B cell (primary cell): ENCODE results near the gene OR10H2. TPM values are rescaled to one million over a fixed set of nuclear protein-coding genes. Genes with fewer than 3 reads are reported as not detected.
"Not testable (repeated sequence)": the region's sequence is repeated elsewhere in the genome, so short reads cannot be mapped to it uniquely, and the experiment has no call there.

ENCODE experiments used
- ATAC-seq: fragments of 200-7000 bp; cut with Tn5 transposase; one replicate; pipeline ENCODE4 v1.10.0; 2021; ENCODE audit warnings: low read depth, mild to moderate bottlenecking, moderate number of reproducible peaks, moderate library complexity
- CTCF ChIA-PET: fragments of 350-600 bp; sonication (Branson Sonifier 250); formaldehyde crosslinking; loops from one replicate; lab custom pipeline; 2021; ENCODE audit warnings: antibody characterized with exemption, inconsistent platforms; lab: Charles Lee
- POLR2A ChIA-PET: fragments of 350-600 bp; sonication (Branson Sonifier 250); formaldehyde crosslinking; loops from one replicate; lab custom pipeline; 2021; ENCODE audit warnings: antibody characterized with exemption; lab: Charles Lee
- DNase-seq: peaks from one replicate; pipeline ENCODE4 v3.0.0; 2013
- H2AFZ ChIP-seq: 2 replicates; pipeline ENCODE4 v1.6.1; 2012; ENCODE audit warnings: mild to moderate bottlenecking, low read depth, low read length; ENCODE audit not compliant: insufficient read depth, poor library complexity, severe bottlenecking
- H3K27ac ChIP-seq, 2 donors: 1 replicate in 1 of 2; 2 replicates in 1 of 2; pipeline ENCODE4 v1.5.1; 2012 to 2013; ENCODE audit warnings: low read length in 2 of 2, mild to moderate bottlenecking in 2 of 2, moderate library complexity in 1 of 2
- H3K27me3 ChIP-seq, 4 experiments: fragments of 200-600 bp in 1 of 4; sonication (generic) in 1 of 4; replicated peaks in 1 of 4; 1 replicate in 2 of 4; 2 replicates in 2 of 4; pipeline versions ENCODE4 v1.6.1 to v1.7.0; 2013 to 2016; ENCODE audit warnings: low read length in 3 of 4, mild to moderate bottlenecking in 2 of 4, mixed read lengths in 1 of 4, moderate library complexity in 1 of 4; ENCODE audit not compliant: insufficient read depth in 4 of 4, control insufficient read depth in 3 of 4; ENCODE audit errors: control extremely low read depth in 1 of 4
- H3K36me3 ChIP-seq, 2 experiments: replicated peaks in 1 of 2; 1 replicate in 1 of 2; 2 replicates in 1 of 2; pipeline versions ENCODE4 v1.6.1 to v1.7.1; 2013; ENCODE audit warnings: low read length in 1 of 2; ENCODE audit not compliant: insufficient read depth in 2 of 2, control insufficient read depth in 1 of 2; ENCODE audit errors: control extremely low read depth in 1 of 2, extremely low read depth in 1 of 2
- H3K4me1 ChIP-seq, 2 donors: fragments of 200-600 bp in 1 of 2; sonication (generic) in 1 of 2; 1 replicate in 1 of 2; 2 replicates in 1 of 2; pipeline versions ENCODE4 v1.5.1 to v1.6.1; 2013 to 2017; ENCODE audit warnings: low read length in 2 of 2; ENCODE audit not compliant: control insufficient read depth in 2 of 2, insufficient read depth in 2 of 2
- H3K4me2 ChIP-seq: replicated peaks from 2 replicates; pipeline ENCODE3; 2012; ENCODE audit warnings: mild to moderate bottlenecking, low read depth, low read length; ENCODE audit not compliant: poor library complexity, severe bottlenecking
- H3K4me3 ChIP-seq, 5 experiments: fragments of 200-600 bp in 1 of 5; sonication (generic) in 1 of 5; 1 replicate in 3 of 5; 2 replicates in 2 of 5; pipeline versions ENCODE4 v1.5.1 to v1.7.0; 2011 to 2016; ENCODE audit warnings: low read length in 4 of 5, mild to moderate bottlenecking in 4 of 5, low read depth in 2 of 5, control low read depth in 1 of 5, moderate library complexity in 1 of 5; ENCODE audit not compliant: insufficient read depth in 1 of 5; ENCODE audit errors: control extremely low read depth in 1 of 5, extremely low read depth in 1 of 5
- H3K79me2 ChIP-seq: fragments of 200-600 bp; sonication (generic); one replicate; pipeline ENCODE4 v1.6.0; 2016; ENCODE audit warnings: low read length; ENCODE audit not compliant: control insufficient read depth, insufficient read depth
- H3K9ac ChIP-seq: fragments of 200-600 bp; sonication (generic); 2 replicates; pipeline ENCODE4 v1.6.1; 2017; ENCODE audit warnings: mild to moderate bottlenecking, low read length, moderate library complexity
- H3K9me3 ChIP-seq, 3 donors: one replicate each; pipeline versions ENCODE4 v1.6.1 to v1.7.1; 2013; ENCODE audit warnings: low read length in 2 of 3; ENCODE audit not compliant: control insufficient read depth in 2 of 3, insufficient read depth in 1 of 3; ENCODE audit errors: control extremely low read depth in 1 of 3
- H4K20me1 ChIP-seq: 2 replicates; pipeline ENCODE4 v1.6.0; 2012; ENCODE audit warnings: mild to moderate bottlenecking, low read length; ENCODE audit not compliant: insufficient read depth, control insufficient read depth, poor library complexity, severe bottlenecking
- H3K27ac Mint-ChIP-seq: one replicate; pipeline ENCODE4 v1.8.0; 2021; ENCODE audit warnings: mixed read lengths
- H3K27me3 Mint-ChIP-seq: one replicate; pipeline ENCODE4 v1.8.0; 2021; ENCODE audit warnings: mixed read lengths
- H3K4me1 Mint-ChIP-seq: one replicate; pipeline ENCODE4 v1.8.0; 2021; ENCODE audit warnings: mixed read lengths
- H3K4me3 Mint-ChIP-seq: one replicate; pipeline ENCODE4 v1.8.0; 2021; ENCODE audit warnings: mixed read lengths
- H3K9me3 Mint-ChIP-seq: one replicate; pipeline ENCODE4 v1.8.0; 2022; ENCODE audit warnings: mixed read lengths; ENCODE audit not compliant: insufficient read depth
- EZH2 ChIP-seq: IDR thresholded peaks from 2 replicates; pipeline ENCODE4 v1.6.1; 2012; ENCODE audit warnings: borderline replicate concordance, low read depth, mild to moderate bottlenecking, moderate library complexity, low read length; ENCODE audit not compliant: insufficient read depth, poor library complexity, severe bottlenecking
- WGBS: methylation state at CpG from one replicate; pipeline ENCODE4 v1.1.5; 2013; ENCODE audit warnings: missing lambda C conversion rate; ENCODE audit not compliant: insufficient coverage; 5-methylcytosine and 5-hydroxymethylcytosine counted together
- intact Hi-C: fragments of 100-400 bp; cut with micrococcal nuclease; formaldehyde crosslinking; loops from one replicate; pipeline ENCODE4 v1.10.0; 2022
- polyA plus RNA-seq: library from polyadenylated mRNA; depleted of rRNA; stranded (reverse); fragments of >200 nt; gene quantifications from 2 replicates; pipeline ENCODE4 v1.2.3, GENCODE V29; 2012
- total RNA-seq, 2 donors: library from RNA; stranded (reverse); fragments of 120-200 nt in 1 of 2; gene quantifications; 1 replicate in 1 of 2; 2 replicates in 1 of 2; pipeline versions ENCODE4 v1.2.3 to v1.2.4, GENCODE V29; 2013 to 2022
- TF ChIP-seq, protein P1 (sequence below): fragments of 200-600 bp; IDR thresholded peaks from one replicate; pipeline ENCODE4 v1.8.0; 2022; ENCODE audit warnings: antibody characterized with exemption, mild to moderate bottlenecking

OR10H2 gene
- total and polyA plus RNA-seq, 2 donors (not counting 1 experiment from before 2014, with no cell fraction given), result not detected

DNA sequence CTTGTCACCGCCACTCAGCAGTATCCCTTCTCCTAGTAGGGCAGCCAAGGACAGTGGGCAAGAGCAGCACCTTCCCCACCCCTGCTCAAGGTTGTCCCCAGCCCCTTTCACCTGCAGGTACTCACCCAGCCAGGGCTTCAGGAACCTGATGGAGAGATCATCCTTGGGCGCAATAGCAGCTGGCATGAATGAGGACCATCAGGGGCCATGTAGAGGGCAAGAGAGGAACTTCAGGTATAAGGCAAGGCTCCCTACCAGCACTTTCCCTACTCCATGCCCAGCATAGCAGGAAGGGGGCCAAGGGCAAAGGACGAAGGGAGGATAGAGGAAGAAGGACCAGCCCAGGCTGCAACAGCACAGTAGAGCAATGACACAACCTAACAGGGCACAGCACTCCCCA is 46.3 kb downstream of the OR10H2 start:
- H4K20me1 ChIP-seq, H3K27ac ChIP-seq, H3K79me2 ChIP-seq, H3K9me3 Mint-ChIP-seq, H3K4me2 ChIP-seq, DNase-seq, H3K27ac Mint-ChIP-seq, CTCF ChIA-PET, intact Hi-C loops, H3K4me1 ChIP-seq, POLR2A ChIA-PET, H2AFZ ChIP-seq, H3K9me3 ChIP-seq, H3K4me3 ChIP-seq, H3K36me3 ChIP-seq, H3K9ac ChIP-seq, H3K4me3 Mint-ChIP-seq, H3K4me1 Mint-ChIP-seq, ATAC-seq: not testable (repeated sequence)
- WGBS, result no CpG with 5 or more reads among the region's 3 CpGs
- H3K27me3 ChIP-seq, result peaks cover 0 to 15% (median 2%) of the 10 kb centered on the region in 4 experiments
- peaks cover 62% of the 10 kb centered on the region for H3K27me3 Mint-ChIP-seq

DNA sequence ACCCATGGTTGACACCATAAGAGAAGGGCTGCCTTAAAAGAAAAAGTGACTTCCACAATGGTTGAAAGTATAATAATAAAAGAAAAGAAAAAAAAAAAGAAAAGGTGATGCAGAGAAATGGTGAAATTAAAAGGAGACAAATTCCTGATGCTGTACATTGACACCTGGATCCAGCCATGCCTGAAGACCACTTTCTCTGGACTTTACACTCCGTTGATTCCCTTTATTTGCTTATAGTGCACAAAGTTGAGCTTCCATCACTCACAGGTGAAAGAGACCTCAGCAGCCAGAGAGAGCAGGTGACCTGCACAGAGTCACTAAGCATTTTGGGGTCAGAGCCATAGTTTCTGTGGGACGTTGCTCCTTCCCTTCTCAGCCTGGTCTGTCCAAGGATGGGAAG is 47.4 kb downstream of the OR10H2 start:
- H3K4me1 ChIP-seq, result no peaks in the 10 kb centered on the region
- H3K4me2 ChIP-seq, result no peak overlapping the region
- H3K4me1 Mint-ChIP-seq, result no peaks in the 10 kb centered on the region
- 54% methylated on average over 2 of the region's 2 CpGs for WGBS
- TF ChIP-seq, protein P1, sequence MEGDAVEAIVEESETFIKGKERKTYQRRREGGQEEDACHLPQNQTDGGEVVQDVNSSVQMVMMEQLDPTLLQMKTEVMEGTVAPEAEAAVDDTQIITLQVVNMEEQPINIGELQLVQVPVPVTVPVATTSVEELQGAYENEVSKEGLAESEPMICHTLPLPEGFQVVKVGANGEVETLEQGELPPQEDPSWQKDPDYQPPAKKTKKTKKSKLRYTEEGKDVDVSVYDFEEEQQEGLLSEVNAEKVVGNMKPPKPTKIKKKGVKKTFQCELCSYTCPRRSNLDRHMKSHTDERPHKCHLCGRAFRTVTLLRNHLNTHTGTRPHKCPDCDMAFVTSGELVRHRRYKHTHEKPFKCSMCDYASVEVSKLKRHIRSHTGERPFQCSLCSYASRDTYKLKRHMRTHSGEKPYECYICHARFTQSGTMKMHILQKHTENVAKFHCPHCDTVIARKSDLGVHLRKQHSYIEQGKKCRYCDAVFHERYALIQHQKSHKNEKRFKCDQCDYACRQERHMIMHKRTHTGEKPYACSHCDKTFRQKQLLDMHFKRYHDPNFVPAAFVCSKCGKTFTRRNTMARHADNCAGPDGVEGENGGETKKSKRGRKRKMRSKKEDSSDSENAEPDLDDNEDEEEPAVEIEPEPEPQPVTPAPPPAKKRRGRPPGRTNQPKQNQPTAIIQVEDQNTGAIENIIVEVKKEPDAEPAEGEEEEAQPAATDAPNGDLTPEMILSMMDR, result no peak
- no peak for TF ChIP-seq EZH2
- no peaks in the 10 kb centered on the region for H3K79me2 ChIP-seq
- H3K36me3 ChIP-seq, result no peaks in the 10 kb centered on the region
- ChIA-PET POLR2A (no interaction called here), CTCF (no interaction called here)
- peaks cover 0 to 2% (median 0%) of the 10 kb centered on the region in 3 donors for H3K9me3 ChIP-seq
- no peak overlapping the region for H3K9ac ChIP-seq
- H3K4me3 ChIP-seq, result no peak overlapping the region
- H4K20me1 ChIP-seq, result no peaks in the 10 kb centered on the region
- H3K27me3 Mint-ChIP-seq, result peaks cover 56% of the 10 kb centered on the region
- no peak overlapping the region for H2AFZ ChIP-seq
- no peak overlapping the region for H3K27ac Mint-ChIP-seq
- ATAC-seq (no peak), DNase-seq (no peak)
- no peak overlapping the region for H3K27ac ChIP-seq
- H3K27me3 ChIP-seq, result peaks cover 0 to 15% (median 2%) of the 10 kb centered on the region in 4 experiments
- no peaks in the 10 kb centered on the region for H3K9me3 Mint-ChIP-seq
- H3K4me3 Mint-ChIP-seq, result no peak overlapping the region
- intact Hi-C loops, result no loop called here
